Uterus (tissue), 4 donors: Measurements from ENCODE around the gene TEX13B. TPM values are rescaled to one million over a fixed set of nuclear protein-coding genes. Genes with fewer than 3 reads are reported as not detected.

ENCODE experiments used
- DNase-seq, 2 donors: peaks; one replicate each; pipeline ENCODE4 v3.0.0-alpha.2; 2019 to 2020
- H3K27ac ChIP-seq, 2 donors: fragments of 200-600 bp; sonication (generic); 1 replicate in 1 of 2; 2 replicates in 1 of 2; pipeline ENCODE4 v1.5.1; 2016 to 2018
- H3K27me3 ChIP-seq, 2 donors: fragments of 200-600 bp; sonication (generic); one replicate each; pipeline ENCODE4 v1.5.1; 2018 to 2019; ENCODE audit warnings: control low read depth in 1 of 2
- H3K36me3 ChIP-seq, 2 donors: fragments of 200-600 bp; sonication (generic); one replicate each; pipeline ENCODE4 v1.5.1; 2019; ENCODE audit warnings: control low read depth in 1 of 2
- H3K4me1 ChIP-seq, 2 donors: fragments of 200-600 bp; sonication (generic); one replicate each; pipeline ENCODE4 v1.5.1; 2018 to 2019; ENCODE audit warnings: control low read depth in 1 of 2
- H3K4me3 ChIP-seq, 2 donors: fragments of 200-600 bp; sonication (generic); 1 replicate in 1 of 2; 2 replicates in 1 of 2; pipeline ENCODE4 v1.5.1; 2018 to 2019; ENCODE audit warnings: mild to moderate bottlenecking in 1 of 2
- H3K9me3 ChIP-seq, 2 donors: fragments of 200-600 bp; sonication (generic); one replicate each; pipeline ENCODE4 v1.5.1; 2019; ENCODE audit warnings: control low read depth in 1 of 2
- CTCF ChIP-seq, 4 experiments: fragments of 200-600 bp in 2 of 4; fragments of 450-650 bp in 2 of 4; sonication (generic) in 2 of 4; IDR thresholded peaks; one replicate each; pipeline ENCODE4 v1.5.1; 2016 to 2019; ENCODE audit warnings: antibody characterized with exemption in 4 of 4, mild to moderate bottlenecking in 2 of 4, moderate library complexity in 1 of 4
- POLR2A ChIP-seq, 2 donors: fragments of 450-650 bp; IDR thresholded peaks; one replicate each; pipeline ENCODE4 v1.6.1; 2016; ENCODE audit warnings: antibody characterized with exemption in 2 of 2, mild to moderate bottlenecking in 1 of 2, moderate library complexity in 1 of 2
- intact Hi-C: fragments of 100-400 bp; cut with DNase I; formaldehyde crosslinking; loops from one replicate; pipeline ENCODE4 v1.15.1; 2023; ENCODE audit warnings: low total_unique reads
- total RNA-seq, 4 donors: library from RNA; depleted of rRNA in 3 of 4; stranded (reverse); fragments of >200 nt in 3 of 4; gene quantifications; one replicate each; pipeline versions ENCODE4 v1.1.0 to v1.2.4, GENCODE V29; 2014 to 2023
- donor health status: DM: yes; HTN: yes; CAD: no.

The TEX13B gene
- total RNA-seq, 4 donors from 2014 or later: not detected

DNA sequence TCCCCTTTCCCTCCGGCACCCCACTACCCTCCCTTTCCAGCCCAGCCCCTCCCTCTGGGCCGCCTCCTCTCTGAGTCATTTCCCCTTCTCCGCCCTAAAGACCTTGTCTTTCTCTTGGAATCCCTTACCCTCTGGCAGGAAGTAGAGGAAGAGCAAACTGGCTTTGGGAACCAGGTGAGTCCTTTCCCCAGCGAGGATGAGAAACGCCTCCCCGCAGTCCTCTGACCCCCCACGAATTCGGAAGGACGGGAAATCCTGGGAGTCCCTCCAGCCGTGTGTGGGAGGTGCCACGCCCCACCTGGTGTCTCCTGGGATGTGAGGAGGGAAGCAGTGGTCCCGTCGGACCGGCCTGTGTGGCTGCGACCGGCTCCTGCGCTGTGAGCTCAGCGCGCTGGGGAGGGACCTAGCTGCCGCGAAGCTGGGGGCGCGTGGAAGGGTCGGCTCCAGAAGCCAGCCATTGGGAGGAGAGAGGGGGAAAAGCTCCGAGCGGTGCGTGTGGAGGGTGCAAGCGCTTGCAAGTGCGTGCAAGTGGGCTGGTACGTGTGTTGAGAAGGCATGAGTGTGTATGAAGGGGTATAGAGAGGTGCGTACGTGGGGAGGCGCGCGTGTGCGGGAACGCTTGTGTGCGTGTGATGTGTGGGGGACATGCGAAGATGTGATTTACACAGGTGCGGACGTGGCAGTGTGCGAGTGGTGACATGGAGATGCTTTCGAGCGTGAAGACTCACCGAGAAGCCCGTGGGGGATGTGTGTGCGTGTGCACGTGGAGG lies 46.3 kb downstream of the TEX13B start:
- Histone ChIP-seq H3K27me3 (peaks cover 0 to 4% of the 10 kb centered on the region in 2 donors), H3K4me1 (no peaks in the 10 kb centered on the region), H3K36me3 (no peaks in the 10 kb centered on the region), H3K27ac (no peak overlapping the region), H3K9me3 (no peaks in the 10 kb centered on the region), H3K4me3 (no peak overlapping the region)
- intact Hi-C loops: no loop called here
- TF ChIP-seq CTCF (IDR thresholded peaks at IDR 0.05): no peak
- no peak for DNase-seq

DNA sequence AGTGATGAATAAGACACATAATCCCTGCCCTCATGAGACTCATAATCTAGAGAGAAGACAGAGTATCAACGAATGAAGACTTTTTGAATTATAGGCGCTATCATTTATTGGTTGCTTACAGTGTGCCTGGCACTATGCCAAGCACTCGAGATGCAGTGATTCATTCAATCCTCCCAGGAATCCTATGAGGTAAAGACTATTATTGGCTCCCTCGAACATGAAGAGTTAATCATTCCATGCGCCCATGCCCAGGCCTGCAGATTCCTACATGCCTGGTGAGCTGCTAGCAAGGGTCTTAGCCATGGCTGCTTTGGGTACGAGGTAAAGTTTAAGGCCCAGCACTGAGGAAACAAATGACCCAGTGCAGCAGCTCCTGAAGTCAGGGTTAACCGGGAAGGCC lies 47.0 kb downstream of the TEX13B start:
- no peak overlapping the region for H3K4me3 ChIP-seq
- intact Hi-C loops: no loop called here
- TF ChIP-seq POLR2A (IDR thresholded peaks at IDR 0.05) (no peak), CTCF (IDR thresholded peaks at IDR 0.05) (no peak)

DNA sequence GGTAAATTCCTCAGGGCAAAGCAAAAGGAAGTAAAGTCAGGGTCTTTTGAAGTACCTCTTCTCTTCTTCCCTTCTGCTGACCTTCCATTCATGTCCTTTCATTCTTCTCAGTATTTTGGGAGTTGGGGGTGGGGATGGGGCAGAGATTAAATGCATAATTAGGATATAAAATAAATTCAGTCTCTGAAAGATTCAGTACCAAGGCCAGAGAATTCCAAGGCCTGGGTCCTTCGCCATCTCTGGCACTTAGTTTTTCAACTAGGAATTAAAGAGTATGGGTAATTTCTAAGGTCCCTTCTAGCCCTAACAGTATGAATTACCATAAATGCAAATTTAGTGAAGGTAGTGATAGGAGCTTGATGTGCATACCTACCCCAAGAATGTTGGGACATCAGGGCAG lies 47.9 kb downstream of the TEX13B start:
- intact Hi-C loops: no loop called here
- Histone ChIP-seq H3K9me3 (no peaks in the 10 kb centered on the region), H3K36me3 (no peaks in the 10 kb centered on the region), H3K27ac (no peak overlapping the region), H3K27me3 (peaks cover 0 to 4% of the 10 kb centered on the region in 2 donors), H3K4me1 (no peaks in the 10 kb centered on the region), H3K4me3 (no peak overlapping the region)
- TF ChIP-seq CTCF (IDR thresholded peaks at IDR 0.05): no peak
- no peak for TF ChIP-seq POLR2A (IDR thresholded peaks at IDR 0.05)
- no peak for DNase-seq

More for the DNA sequence above, 47.0 kb downstream of the TEX13B start:
- H3K27ac ChIP-seq: no peak overlapping the region
- no peaks in the 10 kb centered on the region for H3K9me3 ChIP-seq
- H3K4me1 ChIP-seq: no peaks in the 10 kb centered on the region
- no peaks in the 10 kb centered on the region for H3K36me3 ChIP-seq
- peaks cover 0 to 4% of the 10 kb centered on the region in 2 donors for H3K27me3 ChIP-seq
- DNase-seq: no peak

Other genes starting within 250 kb of the TEX13B start
- 100 to 1,000 TPM; 101 to 786 (median 475) TPM for gene TSC22D3, start 206.6 kb downstream of the TEX13B start, total RNA-seq
- not detected for gene NCBP2L, start 204.6 kb downstream of the TEX13B start, total RNA-seq
- 10 to 100 TPM in 3 of 4 donors, 1 to 10 TPM in 1; 8.5 to 53.4 (median 40.7) TPM for gene MID2, start 156.5 kb downstream of the TEX13B start, total RNA-seq
- gene VSIG1, start 62.7 kb upstream of the TEX13B start, total RNA-seq: under 1 TPM in 2 of 4 donors, not detected in 2; 0.37 to 0.48 TPM
- gene PSMD10, start 109.2 kb upstream of the TEX13B start, total RNA-seq: 10 to 100 TPM; 19.1 to 89.9 (median 43.6) TPM
- 10 to 100 TPM in 2 of 4 donors, 1 to 10 TPM in 2; 4.9 to 13.2 (median 8.9) TPM for gene ATG4A, start 109.4 kb upstream of the TEX13B start, total RNA-seq